D341Med (cell line): ENCODE data around the gene MAP3K21.

Source experiments
- DNase-seq: peaks from one replicate; pipeline ENCODE4 v3.0.0; 2012; ENCODE audit warnings: low spot score

MAP3K21 gene

DNA sequence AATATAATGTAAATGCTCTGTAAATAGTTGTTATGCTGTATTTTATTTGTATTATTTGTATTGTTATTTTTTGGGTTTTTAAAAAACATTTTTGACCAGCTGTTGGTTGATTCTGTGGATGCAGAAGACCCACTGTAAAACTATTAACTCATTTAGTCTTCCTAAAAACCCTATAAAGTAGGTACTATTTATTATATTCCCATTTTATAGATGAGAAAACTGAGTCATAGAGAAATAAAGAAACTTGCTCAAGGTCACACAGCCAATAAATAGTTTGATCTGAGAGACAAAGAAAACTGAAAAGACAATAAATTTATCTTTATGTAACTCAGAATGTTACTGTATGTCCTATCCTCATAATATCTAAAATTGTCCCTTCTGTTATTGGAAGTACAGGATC lies 1.2 kb upstream of the MAP3K21 start:
- no peak for DNase-seq

GRCh38 chr1:233326811-233327650 lies 493 bp upstream of the MAP3K21 start:
- DNase-seq, result peak; percentile 96

GRCh38 chr1:233328142-233328921 lies 808 bp downstream of the MAP3K21 start:
- DNase-seq, result peak; percentile 74

- peak; percentile 40 for DNase-seq
Observed at GRCh38 chr1:233331676-233332519, 4.4 kb downstream of the MAP3K21 start.

DNA sequence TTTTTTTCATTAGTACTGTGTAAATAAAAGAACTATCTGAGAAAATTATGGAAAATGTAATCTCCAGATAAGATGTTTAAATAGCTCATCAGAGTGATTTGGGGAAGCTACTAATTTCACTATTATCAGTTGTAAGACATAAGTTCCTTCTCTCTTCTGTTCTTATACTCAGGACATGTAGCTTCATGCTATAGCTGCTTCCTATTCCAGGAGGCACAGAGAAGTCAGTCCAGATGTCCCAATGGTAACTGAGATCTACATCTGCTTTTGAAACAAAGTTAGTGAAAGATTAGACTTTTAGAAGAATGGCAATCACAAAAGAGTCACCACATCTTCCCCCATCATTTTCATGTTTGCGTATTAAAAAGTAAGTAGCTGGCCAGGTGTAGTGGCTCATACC lies 5.6 kb downstream of the MAP3K21 start:
- no peak for DNase-seq

DNA sequence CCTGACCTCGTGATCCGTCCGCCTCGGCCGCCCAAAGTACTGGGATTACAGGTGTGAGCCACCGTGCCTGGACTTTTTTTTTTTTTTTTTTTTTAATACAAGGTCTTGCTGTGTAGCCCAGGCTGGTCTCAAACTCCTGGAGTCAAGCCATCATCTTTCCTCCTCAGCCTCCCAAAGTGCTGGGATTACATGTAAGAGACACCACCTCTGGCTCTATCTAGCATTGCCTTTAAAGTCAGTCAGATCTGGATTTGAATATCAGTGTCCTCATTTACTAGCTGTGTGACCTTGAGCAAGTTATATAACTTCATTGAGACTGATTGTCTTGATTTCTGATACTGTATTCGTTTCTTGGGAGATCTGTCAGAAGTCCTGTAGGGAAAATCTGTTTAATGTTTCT lies 6.6 kb downstream of the MAP3K21 start:
- DNase-seq, result no peak

- no peak for DNase-seq
Observed at GRCh38 chr1:233336554-233337456, 9.3 kb downstream of the MAP3K21 start.

- DNase-seq, result no peak
Observed at GRCh38 chr1:233337505-233337904, 10.0 kb downstream of the MAP3K21 start.

GRCh38 chr1:233338102-233338501 lies 10.6 kb downstream of the MAP3K21 start:
- no peak for DNase-seq

GRCh38 chr1:233340031-233340555 lies 12.6 kb downstream of the MAP3K21 start:
- DNase-seq, result no peak

DNA sequence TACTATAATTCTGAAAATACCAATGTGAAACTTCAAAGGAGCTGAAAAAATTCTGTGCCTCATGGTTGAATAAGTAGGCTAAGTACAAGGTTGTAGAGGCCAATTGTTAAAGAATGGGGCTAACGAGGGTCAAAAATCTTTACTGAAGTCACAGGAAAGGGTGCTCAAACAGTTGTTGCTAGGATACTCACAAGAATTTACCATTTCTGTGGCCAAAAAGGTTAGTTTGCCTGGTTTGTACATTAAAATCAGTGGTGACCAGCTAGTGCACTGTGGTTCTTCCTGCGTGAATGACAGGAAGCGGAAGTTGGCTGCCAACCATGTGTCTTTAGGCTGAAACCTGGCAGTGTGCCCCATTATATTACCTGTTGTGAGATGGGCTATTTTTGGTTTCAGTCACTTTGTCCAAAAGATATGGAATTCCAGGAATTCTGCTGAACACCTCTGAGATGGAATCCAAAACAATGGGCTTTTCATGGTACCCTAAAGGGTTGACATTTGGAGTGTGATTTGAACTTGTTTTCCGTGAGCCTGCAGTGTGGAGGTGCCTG lies 13.5 kb downstream of the MAP3K21 start:
- no peak for DNase-seq

DNA sequence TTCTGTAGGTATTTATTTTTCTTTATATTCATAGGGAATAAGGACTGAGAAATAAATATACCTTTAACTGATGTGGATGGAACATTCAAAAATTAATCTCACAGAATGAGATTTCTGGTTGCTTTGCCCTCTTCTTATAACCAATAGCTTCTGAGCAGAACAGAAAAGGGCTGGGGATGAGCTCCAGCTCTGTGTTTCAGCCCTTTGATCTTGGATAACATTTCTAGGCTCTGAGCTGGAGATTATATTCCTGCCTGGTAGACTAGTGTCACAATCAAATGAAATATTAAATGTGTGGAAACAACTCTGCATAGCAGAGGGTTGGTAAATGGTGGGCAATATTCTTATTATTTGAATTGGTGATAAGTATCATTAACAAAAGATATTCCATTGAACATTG lies 14.6 kb downstream of the MAP3K21 start:
- no peak for DNase-seq

DNA sequence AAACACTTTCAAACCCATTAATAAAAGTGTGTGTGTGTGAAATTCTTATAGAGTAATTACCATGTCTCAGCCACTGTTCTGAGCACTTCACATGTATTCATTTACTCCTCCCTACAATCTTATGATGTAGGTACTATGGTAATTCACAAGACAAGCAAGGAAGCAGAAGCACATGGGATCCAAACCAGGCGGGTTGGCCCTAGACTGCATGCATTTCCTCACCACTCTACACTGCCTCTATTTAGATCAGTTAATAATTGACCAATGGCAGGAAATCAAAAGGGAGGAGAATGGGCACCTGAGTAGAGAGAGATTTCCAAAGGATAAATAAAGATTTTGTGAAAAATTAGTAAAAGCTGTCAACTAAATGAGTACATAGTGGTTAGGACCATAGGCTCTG lies 15.7 kb downstream of the MAP3K21 start:
- DNase-seq, result no peak

GRCh38 chr1:233347338-233347737 lies 19.8 kb downstream of the MAP3K21 start:
- no peak for DNase-seq

DNA sequence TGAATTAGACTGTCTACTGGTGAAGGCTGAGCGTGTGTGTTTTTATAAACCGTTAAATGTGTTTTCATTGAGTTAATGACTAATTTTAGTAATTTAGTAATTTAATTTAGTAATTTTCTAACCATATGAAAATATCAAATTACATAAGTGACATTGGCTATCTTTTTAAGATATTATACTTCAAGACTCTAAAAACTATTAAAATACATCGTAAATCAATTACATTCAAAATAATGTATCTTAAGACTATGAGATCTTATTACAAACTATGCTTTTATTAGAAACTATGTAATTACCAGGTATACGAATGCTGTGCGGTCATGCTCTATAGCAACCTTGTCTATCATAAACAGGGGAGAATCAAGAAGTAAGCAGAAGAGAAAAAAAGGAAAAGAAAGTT lies 21.6 kb downstream of the MAP3K21 start:
- DNase-seq, result no peak

- no peak for DNase-seq
Observed at GRCh38 chr1:233354983-233355382, 27.5 kb downstream of the MAP3K21 start.

DNA sequence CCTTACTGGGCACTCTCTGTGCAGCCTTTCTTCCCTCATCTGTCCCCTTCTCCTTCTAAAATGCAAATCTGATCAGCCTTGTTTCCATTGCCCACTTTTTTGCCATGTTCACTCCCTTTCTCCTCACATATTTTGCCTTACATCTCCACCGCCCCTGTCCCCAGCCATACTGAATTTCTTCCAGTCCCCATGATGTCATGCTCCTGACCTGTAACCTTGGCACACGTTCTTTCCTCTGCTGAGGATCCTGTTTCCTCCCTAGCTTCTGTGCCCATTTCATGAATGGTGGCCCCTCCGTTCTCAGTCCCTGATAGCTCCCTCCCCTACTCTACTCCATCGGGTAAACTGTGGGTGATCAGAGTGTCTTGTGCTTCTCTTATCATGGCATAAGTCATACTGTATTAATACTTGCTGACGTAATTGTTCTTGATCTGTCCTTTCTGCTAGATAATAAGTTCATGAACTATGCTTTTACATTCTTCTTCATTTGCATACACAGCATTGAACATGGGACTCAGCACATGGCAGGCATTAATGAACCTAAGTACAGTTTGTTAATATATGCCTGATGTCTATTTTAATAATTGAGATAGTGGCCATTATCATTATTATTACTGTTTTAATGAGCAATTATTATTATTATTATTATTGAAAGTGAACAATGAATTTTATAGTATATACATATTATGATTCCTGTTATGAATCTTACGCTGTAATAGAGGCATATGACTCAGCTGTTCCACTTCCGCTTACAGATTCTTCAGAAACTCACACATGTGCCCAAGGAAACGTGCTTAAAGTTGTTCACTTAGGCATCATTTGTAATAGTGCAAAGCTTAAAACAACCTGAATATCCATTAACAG lies 28.5 kb downstream of the MAP3K21 start:
- DNase-seq, result no peak

- no peak for DNase-seq
Observed at GRCh38 chr1:233356705-233356987, 29.1 kb downstream of the MAP3K21 start.

DNA sequence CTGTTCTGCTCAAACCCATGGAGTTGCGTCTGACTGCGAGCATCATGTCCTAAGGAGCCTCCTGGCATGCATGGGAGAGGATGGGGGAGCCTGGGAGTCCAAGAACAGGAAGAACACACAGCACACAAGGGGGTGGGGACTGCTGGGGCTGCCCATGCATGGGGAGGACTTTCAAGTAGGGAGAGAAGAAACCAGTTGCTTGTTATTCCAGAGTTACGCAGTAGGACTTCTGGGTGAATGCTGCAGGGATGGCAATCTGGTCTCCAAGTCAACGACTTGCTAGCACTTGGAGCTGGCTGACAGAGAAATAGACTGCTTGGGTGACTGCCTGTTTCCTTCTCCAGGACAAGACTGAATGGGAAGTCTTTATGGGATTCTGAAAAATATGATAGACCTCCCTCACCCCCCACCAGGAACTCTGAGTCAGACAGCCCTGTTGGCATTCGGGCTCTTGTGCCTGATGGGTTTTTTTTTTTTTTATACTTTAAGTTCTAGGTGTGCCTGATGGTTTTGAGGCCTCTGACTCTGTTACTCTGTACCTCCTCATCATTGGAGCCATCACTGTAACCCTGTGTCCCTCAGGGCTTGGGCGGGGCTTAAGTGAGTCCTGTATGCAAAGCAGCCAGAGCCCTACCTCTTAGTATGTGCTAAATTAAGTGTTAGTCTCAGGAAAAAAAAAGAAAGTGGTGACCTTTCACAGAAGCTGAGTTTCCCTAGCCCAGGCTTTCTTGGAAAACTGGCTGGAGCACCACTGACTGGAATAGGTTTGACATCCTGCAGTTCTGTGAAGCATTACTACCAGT lies 30.3 kb downstream of the MAP3K21 start:
- no peak for DNase-seq
